GM12872 (cell line): Measurements from ENCODE around the gene BFAR.
"Not testable (repeated sequence)": the region's sequence is repeated elsewhere in the genome, so short reads cannot be mapped to it uniquely, and the experiment has no call there.

Experiments used
- CTCF ChIP-seq: IDR thresholded peaks from 3 replicates; pipeline ENCODE4 v1.5.1; 2011; ENCODE audit warnings: low read depth, mild to moderate bottlenecking, low read length, moderate library complexity; ENCODE audit not compliant: insufficient read depth

The BFAR gene

GRCh38 chr16:14703156-14704011, 70.6 kb downstream of the BFAR start, which contains the start of gene NPIPA3:
NPIPA3 (plus strand) TSS chr16:14703411; CDS start chr16:14708944, 5,533 bp downstream.
- TF ChIP-seq CTCF, result not testable (repeated sequence)
